ENCODE measurements around the gene NUMBL. TPM values are rescaled to one million over a fixed set of nuclear protein-coding genes. Genes with fewer than 3 reads are reported as not detected.

The NUMBL gene
- 28.8 and 51.6 TPM in 2 replicates for total RNA-seq

DNA sequence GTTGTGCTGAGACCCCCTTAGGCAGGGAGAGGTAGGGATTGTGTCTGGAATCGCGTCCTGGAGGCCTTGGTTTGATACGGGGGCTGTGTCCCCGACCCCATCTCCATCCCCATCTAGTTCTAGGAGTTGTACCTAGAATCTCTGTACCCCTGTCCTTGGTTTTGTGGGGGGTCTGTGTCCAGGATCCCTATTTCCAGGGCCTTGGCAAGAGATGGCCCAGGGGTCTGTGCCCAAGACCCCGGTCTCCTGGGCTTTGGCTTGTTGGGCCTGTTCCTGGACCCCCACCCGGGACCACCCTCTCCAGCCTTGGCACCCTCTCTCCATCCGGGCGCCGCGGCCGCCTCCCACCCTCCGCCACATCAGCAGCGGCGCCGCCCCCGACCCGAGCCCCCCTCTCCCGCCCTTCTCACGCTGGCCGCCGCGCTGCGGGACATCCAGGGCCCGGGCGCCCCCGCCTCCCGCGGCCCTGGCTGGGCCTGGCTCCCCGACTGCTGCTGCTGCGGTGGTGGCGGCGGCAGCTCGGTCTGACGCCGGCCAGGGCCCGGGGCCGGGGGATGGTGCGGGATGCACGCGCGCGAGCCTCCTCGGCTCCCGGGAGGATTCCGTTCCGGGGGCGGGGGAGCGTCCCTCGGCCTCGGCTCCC lies at the start of gene NUMBL:
Gene NUMBL (minus strand): TSS at position 602 of the 643 bp plus-strand sequence. CDS start 168 bp downstream, at position 434.

GRCh38 chr19:40716482-40717324 lies 26.3 kb upstream of the NUMBL start, which contains the start of the genes COQ8B and ITPKC:
Gene COQ8B (minus strand): TSS chr19:40716886. CDS start chr19:40714632, 2,254 bp downstream.
Gene ITPKC (plus strand): TSS chr19:40717112. CDS start chr19:40717136, 24 bp downstream.

Other genes starting within 250 kb of the NUMBL start
- 25.9 and 27.4 TPM in 2 replicates for gene SERTAD3, start 246.3 kb downstream of the NUMBL start, total RNA-seq
- gene BLVRB, start 224.9 kb downstream of the NUMBL start, total RNA-seq: 93.9 and 158 TPM in 2 replicates
- 0.18 and 2.6 TPM in 2 replicates for gene SPTBN4, start 223.7 kb downstream of the NUMBL start, total RNA-seq
- gene SHKBP1, start 113.8 kb downstream of the NUMBL start, total RNA-seq: 77.6 and 99.4 TPM in 2 replicates
- 50.7 and 63.6 TPM in 2 replicates for gene LTBP4, start 89.3 kb downstream of the NUMBL start, total RNA-seq
- gene COQ8B, start 26.2 kb upstream of the NUMBL start, total RNA-seq: 20.6 and 26.8 TPM in 2 replicates
- gene ITPKC, start 26.5 kb upstream of the NUMBL start, total RNA-seq: 25.7 and 31.4 TPM in 2 replicates
- gene ACTMAP, start 59.8 kb upstream of the NUMBL start, total RNA-seq: 2.0 and 4.4 TPM in 2 replicates
- gene SNRPA, start 60.6 kb upstream of the NUMBL start, total RNA-seq: 102 and 115 TPM in 2 replicates
- gene MIA, start 84.9 kb upstream of the NUMBL start, total RNA-seq: not detected in 2 replicates
- 38.6 and 45.0 TPM in 2 replicates for gene RAB4B, start 87.6 kb upstream of the NUMBL start, total RNA-seq
- gene EGLN2, start 108.5 kb upstream of the NUMBL start, total RNA-seq: 88.8 and 103 TPM in 2 replicates
- gene CYP2A6, start 159.8 kb upstream of the NUMBL start, total RNA-seq: not detected in 2 replicates
- gene CYP2A7, start 191.6 kb upstream of the NUMBL start, total RNA-seq: not detected in 2 replicates